Measurements from ENCODE around the gene SUMF1. TPM values are rescaled to one million over a fixed set of nuclear protein-coding genes. Genes with fewer than 3 reads are reported as not detected.

The SUMF1 gene
- total RNA-seq, 5 donors from 2014 or later (not counting 1 experiment from before 2014, with no cell fraction given), result 15.5 to 20.8 (median 17.2) TPM

- Mint-ChIP-seq H3K4me3 (peak overlapping the region; percentile 27 to 70 (median 62)), H3K27ac (peak overlapping the region; percentile 71 to 81), H3K27me3 (no peaks in the 10 kb centered on the region), H3K9me3 (no peaks in the 10 kb centered on the region), H3K36me3 (no peaks in the 10 kb centered on the region), H3K4me1 (peaks cover 7 to 15% (median 15%) of the 10 kb centered on the region in 3 donors)
- WGBS (ENCODE audit: insufficient coverage), result 0% methylated on average over 1 of the region's 11 CpGs
- peak overlapping the region; percentile 33 to 45 for H3K4me3 ChIP-seq (ENCODE audit: control insufficient read depth in 1 of 2, extremely low read depth in 1 of 2, low read length in 1 of 2)
- H3K9me3 ChIP-seq, result no peaks in the 10 kb centered on the region
- DNase-seq (peak in 13 of 35 experiments; percentile 1 to 55 (median 7)), ATAC-seq (replicated peaks in 1 of 4) (peak; percentile 44 to 74 (median 70))
- no peaks in the 10 kb centered on the region for H3K27me3 ChIP-seq (replicated peaks in 1 of 2; ENCODE audit: control insufficient read depth in 2 of 2, extremely low read depth in 1 of 2, insufficient read depth in 2 of 2, low read length in 1 of 2)
- H3K27ac ChIP-seq (ENCODE audit: low read length), result peak overlapping the region; percentile 50
- H3K36me3 ChIP-seq (ENCODE audit: control insufficient read depth in 2 of 2, extremely low read depth in 1 of 2, insufficient read depth in 1 of 2, low read length in 1 of 2), result no peaks in the 10 kb centered on the region
- POLR2A ChIA-PET, result interaction anchor here in 1 of 2 donors (0.6 to 1.3 kb wide), 2 partner anchors 23 to 281 kb away, joined by 4 to 6 read pairs; no protein-coding TSS in a partner anchor
- CTCF ChIA-PET, result interaction anchor here (0.5 to 2.0 kb wide), 45 partner anchors 8 to 757 kb away, joined by 3 to 48 read pairs (median 4); partner anchors contain the start of gene ITPR1 (in 1 of the 2)
- no peaks in the 10 kb centered on the region for H3K4me1 ChIP-seq (ENCODE audit: control insufficient read depth in 1 of 2, extremely low read depth in 1 of 2, insufficient read depth in 2 of 2, low read length in 2 of 2)
Measured at GRCh38 chr3:4351164-4351855, 115.8 kb downstream of the SUMF1 start.

GRCh38 chr3:4350789-4351163 lies 116.3 kb downstream of the SUMF1 start:
- Mint-ChIP-seq H3K4me3 (peak overlapping the region; percentile 27 to 70 (median 62)), H3K4me1 (peaks cover 7 to 15% (median 15%) of the 10 kb centered on the region in 3 donors), H3K9me3 (no peaks in the 10 kb centered on the region), H3K36me3 (no peaks in the 10 kb centered on the region), H3K27ac (peak overlapping the region in 1 of 2 donors; percentile 13), H3K27me3 (no peaks in the 10 kb centered on the region)
- Histone ChIP-seq H3K27me3 (replicated peaks in 1 of 2; ENCODE audit: control insufficient read depth in 2 of 2, extremely low read depth in 1 of 2, insufficient read depth in 2 of 2, low read length in 1 of 2) (no peaks in the 10 kb centered on the region), H3K36me3 (ENCODE audit: control insufficient read depth in 2 of 2, extremely low read depth in 1 of 2, insufficient read depth in 1 of 2, low read length in 1 of 2) (no peaks in the 10 kb centered on the region), H3K27ac (ENCODE audit: low read length) (peak overlapping the region; percentile 50), H3K4me3 (ENCODE audit: control insufficient read depth in 1 of 2, extremely low read depth in 1 of 2, low read length in 1 of 2) (peak overlapping the region in 1 of 2 donors; percentile 45), H3K9me3 (no peaks in the 10 kb centered on the region), H3K4me1 (ENCODE audit: control insufficient read depth in 1 of 2, extremely low read depth in 1 of 2, insufficient read depth in 2 of 2, low read length in 2 of 2) (no peaks in the 10 kb centered on the region)
- DNase-seq (peak in 33 of 35 experiments; percentile 8 to 87 (median 44)), ATAC-seq (replicated peaks in 1 of 4) (peak; percentile 80 to 92 (median 85))
- WGBS (ENCODE audit: insufficient coverage), result no CpG with 5 or more reads among the region's 2 CpGs
- CTCF ChIA-PET, result interaction anchor here (0.5 to 2.0 kb wide), 49 partner anchors 8 to 707 kb away, joined by 3 to 48 read pairs (median 3); partner anchors contain the start of gene ITPR1 (in 1 of the 2)
- POLR2A ChIA-PET, result interaction anchor here (0.6 to 1.3 kb wide), 4 partner anchors 23 to 321 kb away, joined by 3 to 6 read pairs (median 4); no protein-coding TSS in a partner anchor

- Mint-ChIP-seq H3K27ac (no peak overlapping the region), H3K9me3 (no peaks in the 10 kb centered on the region), H3K4me3 (no peak overlapping the region), H3K4me1 (no peaks in the 10 kb centered on the region), H3K36me3 (peaks cover 23% of the 10 kb centered on the region), H3K27me3 (no peaks in the 10 kb centered on the region)
- no peak for DNase-seq
- no peaks in the 10 kb centered on the region for H3K27me3 ChIP-seq (replicated peaks in 1 of 2; ENCODE audit: control insufficient read depth in 2 of 2, extremely low read depth in 1 of 2, insufficient read depth in 2 of 2, low read length in 1 of 2)
- no peaks in the 10 kb centered on the region for H3K9me3 ChIP-seq
- POLR2A ChIA-PET, result no interaction called here
- no peak for ATAC-seq (replicated peaks in 1 of 4)
- no CpG with 5 or more reads among the region's 1 CpG for WGBS (ENCODE audit: insufficient coverage)
- H3K4me1 ChIP-seq (ENCODE audit: control insufficient read depth in 1 of 2, extremely low read depth in 1 of 2, insufficient read depth in 2 of 2, low read length in 2 of 2), result no peaks in the 10 kb centered on the region
- H3K4me3 ChIP-seq (ENCODE audit: control insufficient read depth in 1 of 2, extremely low read depth in 1 of 2, low read length in 1 of 2), result no peak overlapping the region
- no peak overlapping the region for H3K27ac ChIP-seq (ENCODE audit: low read length)
- CTCF ChIA-PET, result interaction anchor here in 1 of 2 donors (0.8 kb wide), 1 partner anchor 8 kb away, joined by 8 read pairs; no protein-coding TSS in a partner anchor
- H3K36me3 ChIP-seq (ENCODE audit: control insufficient read depth in 2 of 2, extremely low read depth in 1 of 2, insufficient read depth in 1 of 2, low read length in 1 of 2), result peaks cover 0 to 4% of the 10 kb centered on the region in 2 donors
Measured at GRCh38 chr3:4343258-4343657, 123.8 kb downstream of the SUMF1 start.

- H3K9me3 Mint-ChIP-seq, result no peaks in the 10 kb centered on the region
Measured at GRCh38 chr3:4341336-4341675, 125.8 kb downstream of the SUMF1 start.

GRCh38 chr3:4340411-4341335 lies 126.4 kb downstream of the SUMF1 start:
- H3K4me1 ChIP-seq (ENCODE audit: control insufficient read depth in 1 of 2, extremely low read depth in 1 of 2, insufficient read depth in 2 of 2, low read length in 2 of 2), result no peaks in the 10 kb centered on the region
- no peak overlapping the region for H3K27ac ChIP-seq (ENCODE audit: low read length)
- no peak overlapping the region for H3K27ac Mint-ChIP-seq
- no peak for ATAC-seq (replicated peaks in 1 of 4)
- no peak overlapping the region for H3K4me3 Mint-ChIP-seq
- 62% methylated on average over 4 of the region's 6 CpGs for WGBS (ENCODE audit: insufficient coverage)
- no peaks in the 10 kb centered on the region for H3K27me3 Mint-ChIP-seq
- H3K36me3 Mint-ChIP-seq, result peaks cover 24% of the 10 kb centered on the region
- no peak overlapping the region for H3K4me3 ChIP-seq (ENCODE audit: control insufficient read depth in 1 of 2, extremely low read depth in 1 of 2, low read length in 1 of 2)
- no peaks in the 10 kb centered on the region for H3K9me3 ChIP-seq
- H3K9me3 Mint-ChIP-seq, result no peaks in the 10 kb centered on the region
- ChIA-PET POLR2A (no interaction called here), CTCF (interaction anchor here in 1 of 2 donors (2.1 kb wide), 1 partner anchor 10 kb away, joined by 9 read pairs; no protein-coding TSS in a partner anchor)
- no peak for DNase-seq
- no peaks in the 10 kb centered on the region for H3K27me3 ChIP-seq (replicated peaks in 1 of 2; ENCODE audit: control insufficient read depth in 2 of 2, extremely low read depth in 1 of 2, insufficient read depth in 2 of 2, low read length in 1 of 2)
- peaks cover 0 to 4% of the 10 kb centered on the region in 2 donors for H3K36me3 ChIP-seq (ENCODE audit: control insufficient read depth in 2 of 2, extremely low read depth in 1 of 2, insufficient read depth in 1 of 2, low read length in 1 of 2)
- H3K4me1 Mint-ChIP-seq, result no peaks in the 10 kb centered on the region

More at GRCh38 chr3:4341336-4341675, 125.8 kb downstream of the SUMF1 start:
- H3K36me3 ChIP-seq (ENCODE audit: control insufficient read depth in 2 of 2, extremely low read depth in 1 of 2, insufficient read depth in 1 of 2, low read length in 1 of 2), result peaks cover 0 to 4% of the 10 kb centered on the region in 2 donors
- no peaks in the 10 kb centered on the region for H3K27me3 ChIP-seq (replicated peaks in 1 of 2; ENCODE audit: control insufficient read depth in 2 of 2, extremely low read depth in 1 of 2, insufficient read depth in 2 of 2, low read length in 1 of 2)
- H3K27ac ChIP-seq (ENCODE audit: low read length), result no peak overlapping the region
- Mint-ChIP-seq H3K27ac (no peak overlapping the region), H3K27me3 (no peaks in the 10 kb centered on the region), H3K4me1 (no peaks in the 10 kb centered on the region), H3K36me3 (peaks cover 24% of the 10 kb centered on the region), H3K4me3 (no peak overlapping the region)
- CTCF ChIA-PET, result interaction anchor here (0.5 to 2.1 kb wide), 4 partner anchors 10 to 1518 kb away, joined by 3 to 11 read pairs (median 6); no protein-coding TSS in a partner anchor
- H3K4me1 ChIP-seq (ENCODE audit: control insufficient read depth in 1 of 2, extremely low read depth in 1 of 2, insufficient read depth in 2 of 2, low read length in 2 of 2), result no peaks in the 10 kb centered on the region
- no peaks in the 10 kb centered on the region for H3K9me3 ChIP-seq
- no peak for DNase-seq
- no peak for ATAC-seq (replicated peaks in 1 of 4)
- no peak overlapping the region for H3K4me3 ChIP-seq (ENCODE audit: control insufficient read depth in 1 of 2, extremely low read depth in 1 of 2, low read length in 1 of 2)
- POLR2A ChIA-PET, result interaction anchor here in 1 of 2 donors (0.6 kb wide), 1 partner anchor 9 kb away, joined by 3 read pairs; no protein-coding TSS in a partner anchor

GRCh38 chr3:4340077-4340410 lies 127.0 kb downstream of the SUMF1 start:
- WGBS (ENCODE audit: insufficient coverage), result no CpG with 5 or more reads among the region's 4 CpGs
- no peaks in the 10 kb centered on the region for H3K4me1 ChIP-seq (ENCODE audit: control insufficient read depth in 1 of 2, extremely low read depth in 1 of 2, insufficient read depth in 2 of 2, low read length in 2 of 2)
- POLR2A ChIA-PET, result no interaction called here
- Mint-ChIP-seq H3K9me3 (no peaks in the 10 kb centered on the region), H3K27ac (no peak overlapping the region), H3K36me3 (peaks cover 24% of the 10 kb centered on the region), H3K4me3 (no peak overlapping the region), H3K27me3 (no peaks in the 10 kb centered on the region), H3K4me1 (no peaks in the 10 kb centered on the region)
- no peak overlapping the region for H3K27ac ChIP-seq (ENCODE audit: low read length)
- no peak for DNase-seq
- no peaks in the 10 kb centered on the region for H3K27me3 ChIP-seq (replicated peaks in 1 of 2; ENCODE audit: control insufficient read depth in 2 of 2, extremely low read depth in 1 of 2, insufficient read depth in 2 of 2, low read length in 1 of 2)
- no peak overlapping the region for H3K4me3 ChIP-seq (ENCODE audit: control insufficient read depth in 1 of 2, extremely low read depth in 1 of 2, low read length in 1 of 2)
- peaks cover 0 to 4% of the 10 kb centered on the region in 2 donors for H3K36me3 ChIP-seq (ENCODE audit: control insufficient read depth in 2 of 2, extremely low read depth in 1 of 2, insufficient read depth in 1 of 2, low read length in 1 of 2)
- no peak for ATAC-seq (replicated peaks in 1 of 4)
- no peaks in the 10 kb centered on the region for H3K9me3 ChIP-seq
- CTCF ChIA-PET, result no interaction called here

Data from T-cell (primary cell).